Smooth muscle cell of the brain vasculature (primary cell): ENCODE data around the gene IDUA.

ENCODE experiments used
- DNase-seq: peaks from one replicate; pipeline ENCODE4 v3.0.0-alpha.2; 2012; ENCODE audit warnings: low read depth, low spot score

IDUA gene

DNA sequence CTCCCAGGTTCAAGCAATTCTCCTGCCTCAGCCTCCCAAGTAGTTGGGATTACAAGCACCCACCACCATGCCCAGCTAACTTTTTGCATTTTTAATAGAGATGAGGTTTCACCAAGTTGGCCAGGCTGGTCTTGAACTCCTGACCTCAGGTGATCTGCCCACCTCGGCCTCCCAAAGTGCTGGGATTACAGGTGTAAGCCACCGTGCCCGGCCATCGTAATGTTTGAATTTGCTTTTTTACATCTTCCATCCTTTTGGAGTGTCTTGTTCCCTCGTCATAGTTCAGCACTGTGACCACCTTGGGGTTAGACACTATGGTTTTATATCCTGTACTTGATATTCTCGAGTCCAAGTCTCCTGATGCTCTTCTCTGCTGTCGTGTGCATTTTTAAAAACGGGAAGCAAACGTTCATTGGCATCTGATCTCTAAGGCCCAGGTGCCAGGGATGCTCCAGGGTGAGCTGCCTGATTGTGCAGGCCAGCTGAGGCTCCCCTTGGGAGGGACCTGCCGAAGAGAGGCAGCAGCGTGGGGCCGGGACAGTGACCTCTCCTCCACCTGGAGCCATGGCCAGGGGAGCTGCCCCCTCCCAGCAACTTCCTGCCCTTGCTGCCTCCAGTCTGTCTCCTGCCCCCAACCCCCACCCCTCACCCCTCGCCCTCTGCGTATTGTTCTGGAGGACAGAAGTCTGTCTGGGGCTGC lies 30.2 kb upstream of the IDUA start:
- DNase-seq, result no peak

DNA sequence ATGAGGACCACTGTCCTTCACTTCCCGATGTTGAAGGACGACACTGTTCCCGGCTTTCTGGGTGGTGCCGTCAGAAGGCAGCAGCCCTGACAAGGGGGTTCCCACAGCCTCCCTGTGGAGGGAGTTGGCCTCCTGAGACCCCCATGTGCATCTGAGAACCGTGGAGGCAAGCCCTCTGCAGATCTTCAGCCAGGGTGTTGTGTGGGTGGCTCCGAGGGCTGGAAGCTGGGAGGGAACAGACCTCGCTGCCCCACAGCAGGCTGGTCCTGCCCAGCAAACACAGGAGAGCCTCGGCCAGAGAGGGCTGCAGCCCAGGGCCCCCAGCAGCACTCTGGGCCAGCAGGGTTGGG lies 29.6 kb upstream of the IDUA start:
- DNase-seq, result no peak

DNA sequence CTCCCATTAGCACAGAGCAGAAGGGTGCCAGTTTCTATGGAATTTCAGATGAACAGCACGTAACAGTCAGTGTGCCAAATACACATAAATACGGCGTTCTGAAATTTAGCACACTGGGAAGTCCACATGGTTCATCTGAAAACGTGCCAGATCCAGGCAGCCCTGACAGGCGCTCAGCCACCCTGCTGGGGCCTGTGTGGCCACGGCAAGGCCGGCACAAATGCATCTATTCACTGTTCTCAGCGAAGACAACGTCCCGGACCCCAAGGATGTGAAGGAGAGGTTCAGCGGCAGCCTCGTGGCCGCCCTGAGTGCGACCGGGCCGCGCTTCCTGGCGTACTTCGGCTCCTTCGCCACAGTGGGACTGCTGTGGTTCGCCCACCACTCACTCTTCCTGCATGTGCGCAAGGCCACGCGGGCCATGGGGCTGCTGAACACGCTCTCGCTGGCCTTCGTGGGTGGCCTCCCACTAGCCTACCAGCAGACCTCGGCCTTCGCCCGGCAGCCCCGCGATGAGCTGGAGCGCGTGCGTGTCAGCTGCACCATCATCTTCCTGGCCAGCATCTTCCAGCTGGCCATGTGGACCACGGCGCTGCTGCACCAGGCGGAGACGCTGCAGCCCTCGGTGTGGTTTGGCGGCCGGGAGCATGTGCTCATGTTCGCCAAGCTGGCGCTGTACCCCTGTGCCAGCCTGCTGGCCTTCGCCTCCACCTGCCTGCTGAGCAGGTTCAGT lies 29.1 kb upstream of the IDUA start:
- DNase-seq, result no peak

DNA sequence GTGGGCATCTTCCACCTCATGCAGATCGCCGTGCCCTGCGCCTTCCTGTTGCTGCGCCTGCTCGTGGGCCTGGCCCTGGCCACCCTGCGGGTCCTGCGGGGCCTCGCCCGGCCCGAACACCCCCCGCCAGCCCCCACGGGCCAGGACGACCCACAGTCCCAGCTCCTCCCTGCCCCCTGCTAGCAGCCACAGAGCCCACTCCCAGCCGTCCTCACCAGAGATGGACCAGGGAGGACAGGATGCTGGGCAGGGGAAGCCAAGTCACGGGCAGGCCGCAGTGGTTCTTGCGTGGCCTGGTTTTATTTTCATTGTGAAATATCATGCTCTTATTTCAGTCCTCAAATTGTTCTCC lies 28.6 kb upstream of the IDUA start:
- no peak for DNase-seq

DNA sequence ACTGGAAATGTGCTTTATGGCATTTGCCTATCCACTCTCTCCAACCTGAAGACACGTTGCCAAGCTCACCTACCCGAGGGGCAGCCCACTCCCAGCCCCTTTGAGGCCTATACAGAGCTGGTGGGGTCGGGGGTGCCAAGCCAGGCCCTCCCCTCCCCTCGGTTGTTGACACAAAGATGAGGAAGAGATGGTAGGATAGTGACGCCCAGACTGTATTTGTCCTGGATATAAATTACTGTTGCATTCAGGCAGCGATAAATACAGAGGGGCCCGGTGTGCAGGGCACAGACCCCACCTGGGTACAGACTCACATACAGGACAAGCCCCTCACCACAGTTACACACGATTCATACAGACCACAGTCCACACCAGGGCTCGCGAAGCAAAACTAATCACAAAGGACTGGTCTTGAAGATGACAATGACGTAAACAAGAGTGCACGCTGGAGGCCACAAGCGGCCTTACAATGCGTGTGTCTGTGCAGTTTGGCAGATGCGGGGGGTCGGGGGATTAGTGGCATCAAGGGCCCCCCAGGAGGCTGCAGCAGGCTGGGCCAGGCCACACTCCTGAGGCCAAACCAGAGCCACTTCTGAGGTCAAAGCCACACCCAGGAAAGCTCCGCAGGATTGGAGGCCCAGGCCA lies 28.0 kb upstream of the IDUA start:
- DNase-seq, result no peak

DNA sequence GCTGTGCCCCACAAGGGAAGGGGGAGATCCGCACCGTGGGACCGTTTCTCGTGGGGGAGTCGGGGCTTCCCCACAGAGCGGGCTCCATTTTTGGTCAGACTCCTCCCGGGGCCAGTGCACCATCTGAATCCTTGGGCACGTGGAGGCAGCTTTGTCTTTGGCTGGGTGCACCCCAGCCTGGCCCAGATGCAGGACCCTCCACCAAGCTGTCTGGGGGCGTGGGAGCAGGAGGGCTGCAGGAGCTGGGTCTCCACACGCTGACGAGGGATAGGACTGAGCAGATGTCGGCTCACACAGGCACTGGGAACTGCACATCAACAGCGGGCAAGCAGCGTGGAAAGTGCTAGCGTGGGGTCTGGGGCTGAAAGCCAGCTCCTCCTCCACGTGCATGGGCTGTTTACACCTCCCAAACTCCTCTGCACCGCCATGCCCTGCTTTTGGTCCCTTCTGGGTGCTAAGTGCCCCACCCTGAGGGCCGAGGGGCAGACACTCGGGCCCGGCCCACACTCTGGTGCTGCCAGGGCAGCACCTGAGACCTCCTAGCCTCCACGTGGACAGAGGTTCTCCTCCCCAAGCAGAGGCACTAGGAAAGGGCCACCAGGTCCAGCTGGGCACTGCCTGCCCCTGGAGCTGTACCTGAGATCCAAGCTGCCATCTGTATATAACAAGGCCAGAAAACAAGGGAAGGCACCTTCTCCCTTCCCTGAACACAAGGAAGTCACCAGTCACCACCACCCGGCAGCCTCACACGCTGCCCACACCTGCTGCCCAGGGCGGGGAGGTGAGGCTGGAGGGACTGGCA lies 27.3 kb upstream of the IDUA start:
- DNase-seq, result no peak

DNA sequence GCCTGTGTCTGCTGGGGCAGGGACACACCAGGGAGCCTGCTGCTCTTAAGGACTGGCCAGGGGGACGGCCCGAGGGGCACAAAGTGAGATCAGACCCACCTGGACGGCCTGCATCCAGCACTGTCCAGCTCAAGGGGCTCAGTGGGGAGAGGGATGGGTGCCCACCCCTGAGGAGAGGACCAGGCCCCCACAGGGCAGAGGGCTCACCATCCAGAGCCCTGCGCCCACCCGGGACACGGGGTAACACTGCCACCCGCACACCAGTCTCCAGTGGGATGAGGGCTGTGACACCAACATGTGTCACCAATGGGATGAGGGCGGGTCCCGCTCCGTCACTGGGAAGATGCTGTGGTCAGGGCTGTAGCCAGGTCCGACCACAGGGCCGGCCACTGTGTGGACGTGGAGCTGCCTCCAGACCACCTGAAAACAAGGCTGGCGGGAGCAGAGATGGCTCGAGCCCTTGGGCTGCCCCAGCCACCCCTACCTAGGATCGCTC lies 26.7 kb upstream of the IDUA start:
- DNase-seq, result no peak

DNA sequence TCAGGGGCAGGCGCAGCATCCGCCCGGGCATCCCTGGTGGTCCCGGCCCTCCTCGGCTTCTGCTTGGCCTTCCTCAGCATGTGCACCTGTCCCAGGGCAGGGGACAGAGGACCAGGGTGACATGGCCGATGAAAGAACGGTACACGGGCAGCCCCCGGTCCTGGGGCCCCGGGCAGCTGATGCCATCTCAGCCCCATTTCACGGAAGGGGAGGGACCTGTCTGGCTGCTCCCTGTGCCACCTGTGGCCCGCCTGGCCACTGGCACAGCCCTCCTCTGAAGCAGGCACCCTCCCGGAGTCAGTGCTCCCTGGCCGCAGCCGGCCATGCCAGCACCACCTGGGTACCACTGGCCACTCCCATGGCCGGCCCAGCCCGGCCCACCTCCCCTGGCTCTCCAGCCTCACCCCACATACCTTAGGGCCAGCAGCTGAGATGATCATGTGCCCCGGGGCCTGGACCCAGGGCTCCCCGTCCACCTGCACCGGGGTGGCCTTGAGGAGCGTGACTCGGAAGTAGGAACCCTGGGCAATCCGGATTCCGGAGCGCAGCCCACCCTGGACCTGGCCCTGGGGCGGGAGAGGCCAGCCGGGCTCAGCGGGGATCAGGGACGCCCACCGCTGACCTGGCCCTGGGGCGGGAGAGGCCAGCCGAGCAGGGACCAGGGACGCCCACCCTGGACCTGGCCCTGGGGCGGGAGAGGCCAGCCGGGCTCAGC lies 26.1 kb upstream of the IDUA start:
- DNase-seq, result no peak

DNA sequence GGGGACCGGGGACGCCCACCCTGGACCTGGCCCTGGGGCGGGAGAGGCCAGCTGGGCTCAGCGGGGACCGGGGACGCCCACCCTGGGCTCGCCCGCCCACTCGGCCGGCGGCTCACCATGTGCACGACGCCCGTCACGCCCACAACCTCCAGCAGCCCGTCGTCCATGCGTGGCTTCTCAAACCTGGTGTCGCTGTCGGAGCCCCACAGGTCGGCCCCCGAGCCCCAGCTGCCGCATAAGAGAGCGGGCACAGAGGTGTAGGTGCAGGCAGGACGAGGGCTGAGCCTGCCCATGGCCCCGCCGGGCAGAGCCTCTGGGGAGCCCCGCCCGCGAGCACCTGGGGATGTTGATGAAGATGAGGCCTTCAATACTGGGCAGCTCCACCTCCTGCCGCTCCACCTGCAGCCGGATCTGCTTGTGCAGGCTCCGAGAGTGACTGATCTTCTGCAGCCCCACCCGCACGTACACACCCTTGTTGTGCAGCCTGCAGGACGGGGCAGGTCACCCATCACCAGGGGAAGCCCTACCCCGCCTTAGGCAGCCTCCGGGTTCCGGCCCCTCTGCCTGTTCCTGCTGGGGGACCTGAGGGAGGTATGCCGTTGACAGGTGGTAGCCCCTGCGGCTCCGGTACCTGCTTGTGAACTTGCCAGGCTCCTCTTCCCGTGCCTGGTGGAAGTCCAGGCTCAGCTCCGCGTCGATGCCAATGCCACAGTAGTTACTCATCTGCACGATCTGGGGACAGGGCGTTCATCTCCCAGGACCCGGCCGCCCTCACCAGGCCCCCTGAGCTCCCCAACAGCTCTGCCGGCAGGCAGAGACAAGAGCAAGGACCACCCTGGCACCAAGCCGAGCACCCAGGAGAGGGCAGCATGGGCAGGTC lies 25.3 kb upstream of the IDUA start:
- no peak for DNase-seq

DNA sequence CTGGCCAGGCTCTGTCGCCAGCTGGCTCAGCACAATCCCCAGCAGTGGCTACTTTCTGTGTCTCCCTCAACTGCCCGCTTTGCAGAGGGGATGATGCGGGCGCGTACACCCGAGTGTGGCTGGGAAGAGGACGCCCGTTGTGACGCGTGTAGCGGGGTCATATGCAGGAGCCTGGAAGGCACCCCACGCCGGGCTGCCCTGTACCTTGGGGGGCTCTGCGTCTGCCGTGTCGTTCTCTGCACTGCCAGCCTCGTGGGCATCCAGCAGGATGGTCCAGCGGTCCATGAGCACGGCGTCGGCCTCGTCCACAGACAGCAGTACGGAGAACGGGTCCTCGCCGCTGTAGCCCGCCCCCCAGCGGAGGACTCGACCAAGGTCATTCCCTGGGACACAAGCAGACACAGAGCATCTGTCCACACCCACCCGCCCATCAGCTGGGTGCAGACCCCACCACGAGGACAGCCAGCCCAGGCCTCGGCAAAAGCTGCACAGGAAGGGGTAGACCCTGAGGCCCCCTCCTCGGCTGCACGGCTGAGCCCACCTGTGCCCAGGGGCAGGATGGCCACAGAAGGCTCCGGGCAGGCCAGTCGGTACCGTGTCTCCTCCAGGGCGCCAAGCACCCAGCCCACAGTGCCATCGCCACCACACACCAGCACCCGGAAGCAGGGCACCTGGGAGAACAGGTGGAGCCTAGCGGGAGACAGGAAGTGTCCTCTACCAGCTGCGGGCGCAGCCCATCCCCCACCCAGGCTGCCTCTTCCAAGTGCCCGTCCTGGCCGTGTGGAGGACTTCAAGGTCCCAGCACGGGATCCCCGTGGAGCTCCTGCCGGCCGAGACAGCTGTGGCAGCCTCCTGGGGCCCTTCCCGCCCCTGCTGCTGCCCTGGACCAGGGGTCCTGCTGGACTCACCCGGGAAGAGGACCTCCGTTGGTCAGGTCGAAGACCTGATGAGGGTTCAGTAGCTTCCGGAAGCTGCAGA lies 24.3 kb upstream of the IDUA start:
- no peak for DNase-seq

DNA sequence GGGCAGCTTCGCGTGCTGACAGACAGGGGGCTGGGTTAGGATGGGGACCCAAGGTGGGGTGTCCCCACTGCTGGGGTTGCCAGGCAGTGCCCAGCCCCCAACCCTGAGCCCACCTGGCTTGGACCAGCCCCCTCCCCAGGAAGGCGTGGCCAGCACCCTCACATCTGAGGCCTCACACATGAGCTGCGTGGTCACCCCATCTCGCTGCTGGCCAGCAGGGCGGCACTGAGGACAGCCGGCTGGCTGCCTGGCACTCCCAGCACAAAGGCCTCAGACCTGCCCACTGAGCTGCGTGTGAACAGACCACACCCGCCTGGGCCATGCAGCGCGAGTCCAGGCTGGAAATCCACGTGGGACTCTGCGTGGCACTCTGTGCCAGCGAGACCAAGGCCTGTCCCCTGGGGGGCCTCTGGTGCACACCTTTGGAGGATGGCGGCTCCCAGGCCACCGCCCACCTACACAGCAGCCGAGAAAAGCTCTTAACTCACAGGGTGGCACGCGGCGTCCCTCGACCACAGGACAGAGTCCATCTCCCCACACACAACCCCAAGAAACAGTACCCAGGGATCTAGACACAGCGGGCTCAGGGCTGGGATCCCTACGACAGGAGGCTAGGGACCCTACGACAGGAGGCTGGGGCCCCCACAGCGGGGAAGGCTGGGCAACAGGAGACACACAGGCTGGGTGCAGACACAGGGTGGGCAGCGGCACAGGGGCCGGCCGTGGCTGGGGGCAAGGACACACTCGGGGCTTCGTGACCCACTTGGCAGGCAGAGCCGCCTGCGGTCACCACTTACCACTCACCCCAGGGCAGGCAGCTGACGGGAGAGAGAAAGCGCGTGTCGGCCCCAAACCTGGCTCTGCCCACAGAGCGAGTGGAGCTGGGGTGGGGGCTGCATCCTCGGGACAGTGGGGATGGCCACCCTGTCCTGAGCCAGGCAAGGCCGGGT lies 23.3 kb upstream of the IDUA start:
- DNase-seq, result no peak

DNA sequence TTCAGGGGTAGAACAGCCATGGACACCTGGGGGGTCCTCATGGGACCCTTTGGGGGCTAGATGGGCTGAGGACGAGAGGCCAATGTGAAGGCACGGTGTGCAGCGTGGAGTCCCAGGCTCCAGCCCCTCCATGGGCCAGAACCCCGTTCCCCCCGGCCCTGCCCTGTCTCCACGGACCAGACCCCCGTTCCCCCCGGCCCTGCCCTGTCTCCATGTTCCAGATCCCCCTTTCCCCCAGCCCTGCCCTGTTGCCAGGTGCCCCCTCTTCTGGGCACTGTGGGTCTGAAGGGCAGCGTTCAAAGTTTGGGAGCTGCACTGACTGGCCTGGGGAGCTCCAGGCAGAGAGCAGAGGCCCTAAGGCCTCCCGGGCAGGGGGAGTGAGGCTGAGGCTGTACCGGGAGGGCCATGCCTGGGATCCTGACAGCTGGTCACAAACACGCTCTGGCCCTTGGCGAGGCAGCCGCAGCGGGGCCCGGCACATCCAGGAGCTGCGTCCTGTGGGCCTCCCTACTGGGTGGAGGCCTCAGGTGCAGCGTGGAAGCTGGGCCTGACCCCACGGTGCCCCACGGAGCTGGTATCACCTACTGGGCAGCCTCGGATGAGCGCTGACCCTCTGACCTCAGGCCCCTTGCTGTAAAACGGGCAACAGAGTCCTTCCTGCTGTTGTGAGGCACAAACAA lies 22.4 kb upstream of the IDUA start:
- DNase-seq, result no peak

DNA sequence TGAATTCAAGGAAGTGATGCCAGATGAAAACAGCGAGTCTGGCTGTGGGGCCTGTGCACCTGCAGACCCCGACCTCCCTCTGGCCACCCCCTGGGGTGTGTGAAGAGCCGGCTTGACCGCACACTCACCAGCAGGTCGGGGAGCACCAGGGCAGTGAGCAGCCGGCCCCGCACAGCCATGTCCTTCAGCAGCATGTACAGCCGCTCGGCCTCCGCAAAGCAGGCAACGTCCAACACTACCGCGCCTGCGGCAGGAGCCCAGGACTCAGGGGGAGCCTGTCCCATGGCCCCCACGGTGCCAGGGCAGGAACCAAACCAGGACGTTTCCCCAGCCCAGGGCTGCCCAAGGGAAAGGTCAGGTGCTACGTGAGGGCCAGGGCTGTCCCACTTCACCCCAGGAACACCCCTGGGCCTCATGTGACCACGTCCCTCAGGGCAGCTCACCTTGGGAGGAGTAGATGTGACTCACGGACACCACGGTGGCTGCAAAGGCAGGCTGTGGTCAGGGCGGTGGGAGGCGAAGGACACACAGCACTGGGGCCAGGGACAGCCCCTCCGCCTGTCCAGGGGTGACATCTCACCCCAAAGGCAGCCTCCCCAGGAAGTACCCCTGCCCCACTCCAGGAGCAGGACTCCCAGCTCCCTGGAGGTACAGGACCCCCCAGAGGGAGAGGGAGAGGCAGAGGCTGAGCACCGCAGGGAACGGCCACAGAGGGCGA lies 21.6 kb upstream of the IDUA start:
- no peak for DNase-seq

DNA sequence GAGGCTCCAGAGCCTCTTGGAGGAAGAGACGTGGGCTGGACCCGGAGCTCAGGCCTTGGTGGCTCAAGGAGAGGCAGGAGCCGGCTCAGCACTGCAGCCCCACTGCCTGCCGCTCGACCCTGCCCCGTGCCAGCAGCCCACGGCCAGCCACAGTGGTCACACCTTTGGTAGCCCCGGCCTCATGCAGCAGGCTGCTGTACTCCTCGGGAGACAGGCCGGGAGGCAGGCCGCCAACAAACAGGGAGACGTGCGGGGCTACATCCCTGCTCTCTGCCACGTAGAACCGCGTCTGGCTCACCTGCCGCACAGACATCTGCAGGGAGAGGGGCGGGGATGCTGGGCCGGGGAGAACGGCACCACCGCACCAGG lies 21.1 kb upstream of the IDUA start:
- no peak for DNase-seq

DNA sequence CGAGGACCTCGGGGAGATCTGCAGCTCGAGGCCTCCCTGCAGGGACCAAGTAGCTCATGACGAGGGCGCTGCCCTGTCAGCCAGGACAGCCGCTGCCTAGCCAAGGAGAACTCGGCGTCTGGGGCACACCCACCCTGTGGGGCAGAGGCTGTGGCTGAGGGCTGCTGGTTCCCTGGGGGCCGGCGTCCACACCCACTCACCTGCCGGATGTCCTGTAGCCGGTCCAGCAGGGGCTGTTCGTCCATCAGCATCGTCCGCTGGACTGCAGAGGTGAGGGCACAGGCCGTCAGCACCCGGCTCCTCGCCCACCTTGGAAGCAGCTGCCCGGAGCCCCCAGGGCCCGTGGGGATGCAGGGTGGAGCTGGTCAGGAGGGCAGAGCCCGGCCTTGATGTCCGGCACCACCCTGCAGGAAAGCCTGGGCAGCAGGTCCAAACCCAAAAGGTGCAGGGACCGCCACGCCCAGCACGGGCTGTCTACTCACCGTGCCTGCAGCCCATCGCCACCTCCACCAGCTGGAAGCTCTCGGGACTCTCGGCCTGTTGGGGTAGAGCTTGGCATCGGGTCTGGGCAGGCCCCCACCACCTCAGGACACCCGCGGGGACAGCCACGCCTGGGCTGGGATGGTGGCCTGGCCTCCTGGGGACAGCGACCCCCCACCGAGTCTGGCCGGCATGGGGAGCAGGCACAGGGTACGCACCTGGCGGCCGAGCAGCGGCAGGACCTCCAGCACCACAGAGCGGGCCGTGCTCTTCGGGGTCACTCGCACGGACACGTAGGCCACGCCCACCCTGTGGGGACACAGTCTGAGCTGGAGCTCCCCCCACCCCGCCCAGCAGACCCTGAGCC lies 20.4 kb upstream of the IDUA start:
- DNase-seq, result no peak
